Left colon (tissue), 2 donors: Measurements from ENCODE around the gene AP5Z1. TPM values are rescaled to one million over a fixed set of nuclear protein-coding genes. Genes with fewer than 3 reads are reported as not detected.

Experiments used
- ATAC-seq: fragments of 200-7000 bp; cut with Tn5 transposase; one replicate; pipeline ENCODE4 v1.9.1; 2020; ENCODE audit warnings: mild to moderate bottlenecking, moderate library complexity
- DNase-seq, 2 donors: peaks; one replicate each; pipeline ENCODE4 v3.0.0-alpha.2; 2020
- intact Hi-C, 2 donors: fragments of 100-400 bp; cut with DNase I in 1 of 2; cut with micrococcal nuclease in 1 of 2; formaldehyde crosslinking; loops; one replicate each; pipeline versions ENCODE4 v1.11.2 to v1.14.0; 2022; cut with DNase I, micrococcal nuclease
- total RNA-seq, 2 donors: library from RNA; stranded (reverse); fragmentation: NEBNext Ultra II Directional; extraction: Animal tissue kit (Norgen Biotek cat#: 25700); gene quantifications; one replicate each; pipeline ENCODE4 v1.2.1, GENCODE V29; 2021
- donor health status: DM: no; HTN: no; CAD: no.
- donor health status: DM: yes; HTN: yes; CAD: no.

AP5Z1 gene
- total RNA-seq, 2 donors from 2014 or later, result 35.8 to 47.5 TPM

DNA sequence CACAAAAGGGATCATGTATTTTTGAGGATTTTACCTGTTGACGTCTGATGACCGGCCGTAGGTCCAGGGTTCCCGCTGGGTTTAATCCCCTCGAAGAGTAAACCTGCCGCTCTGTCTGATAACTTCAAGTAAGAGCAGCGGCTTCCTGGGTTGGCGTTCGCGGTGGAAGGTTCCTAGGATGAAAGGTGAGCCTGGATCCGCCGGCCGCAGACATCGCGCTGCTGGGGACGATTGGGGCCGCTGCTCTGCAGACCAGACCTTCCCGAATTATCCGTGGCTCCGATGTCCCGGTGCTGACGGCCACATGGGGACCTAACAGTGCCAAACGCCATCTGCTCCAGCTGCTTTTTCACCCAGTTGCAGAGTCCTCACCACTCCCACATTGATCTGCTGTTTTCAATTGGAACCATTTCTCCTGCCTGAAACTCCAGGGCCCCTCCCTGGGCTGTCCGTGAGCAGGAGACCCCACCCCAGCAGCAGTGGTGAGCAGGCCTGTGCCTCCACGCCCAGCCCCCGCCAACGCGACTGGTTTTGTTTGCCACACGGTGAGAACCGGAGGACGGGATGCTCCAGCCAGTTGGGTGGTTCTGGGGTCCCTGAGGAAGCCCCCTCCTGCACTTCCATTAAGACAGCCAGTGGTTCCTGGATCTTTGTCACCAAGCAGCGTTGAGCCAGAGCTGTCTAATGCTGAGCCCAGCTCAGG, 12.2 kb upstream of the AP5Z1 start:
- DNase-seq (no peak), ATAC-seq (no peak)
- intact Hi-C loops, result no loop called here

DNA sequence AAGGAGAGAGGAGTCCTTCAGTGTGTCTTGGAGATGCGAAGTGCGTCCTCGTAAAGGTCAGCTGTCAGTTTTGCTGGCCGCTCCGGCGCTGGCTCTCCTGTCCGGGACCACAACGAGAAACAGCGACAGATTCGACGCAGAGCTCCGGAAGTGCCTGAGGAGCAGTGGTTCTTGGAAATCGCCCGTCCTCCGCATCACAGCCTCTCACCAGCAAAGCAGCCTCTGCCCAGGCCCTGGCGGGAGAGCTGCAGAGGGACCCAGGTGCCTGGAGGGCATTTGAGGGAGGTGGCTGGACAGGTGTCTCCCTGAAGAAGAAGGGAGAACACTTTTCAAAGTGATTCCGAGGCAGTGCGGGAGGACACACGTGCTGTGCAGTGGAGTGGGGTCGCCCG, 11.6 kb upstream of the AP5Z1 start:
- no peak for ATAC-seq
- intact Hi-C loops, result no loop called here
- DNase-seq, result no peak

- ATAC-seq, result no peak
- DNase-seq, result no peak
- intact Hi-C loops, result no loop called here
Measured at GRCh38 chr7:4764402-4765007, 10.9 kb upstream of the AP5Z1 start.

- no peak for ATAC-seq
- intact Hi-C loops, result no loop called here
- DNase-seq, result no peak
Measured at GRCh38 chr7:4765776-4766490, 9.5 kb upstream of the AP5Z1 start.

- ATAC-seq (no peak), DNase-seq (peak in 1 of 2 donors; percentile 59)
- intact Hi-C loops, result no loop called here
Measured at GRCh38 chr7:4766666-4767519, 8.5 kb upstream of the AP5Z1 start.

DNA sequence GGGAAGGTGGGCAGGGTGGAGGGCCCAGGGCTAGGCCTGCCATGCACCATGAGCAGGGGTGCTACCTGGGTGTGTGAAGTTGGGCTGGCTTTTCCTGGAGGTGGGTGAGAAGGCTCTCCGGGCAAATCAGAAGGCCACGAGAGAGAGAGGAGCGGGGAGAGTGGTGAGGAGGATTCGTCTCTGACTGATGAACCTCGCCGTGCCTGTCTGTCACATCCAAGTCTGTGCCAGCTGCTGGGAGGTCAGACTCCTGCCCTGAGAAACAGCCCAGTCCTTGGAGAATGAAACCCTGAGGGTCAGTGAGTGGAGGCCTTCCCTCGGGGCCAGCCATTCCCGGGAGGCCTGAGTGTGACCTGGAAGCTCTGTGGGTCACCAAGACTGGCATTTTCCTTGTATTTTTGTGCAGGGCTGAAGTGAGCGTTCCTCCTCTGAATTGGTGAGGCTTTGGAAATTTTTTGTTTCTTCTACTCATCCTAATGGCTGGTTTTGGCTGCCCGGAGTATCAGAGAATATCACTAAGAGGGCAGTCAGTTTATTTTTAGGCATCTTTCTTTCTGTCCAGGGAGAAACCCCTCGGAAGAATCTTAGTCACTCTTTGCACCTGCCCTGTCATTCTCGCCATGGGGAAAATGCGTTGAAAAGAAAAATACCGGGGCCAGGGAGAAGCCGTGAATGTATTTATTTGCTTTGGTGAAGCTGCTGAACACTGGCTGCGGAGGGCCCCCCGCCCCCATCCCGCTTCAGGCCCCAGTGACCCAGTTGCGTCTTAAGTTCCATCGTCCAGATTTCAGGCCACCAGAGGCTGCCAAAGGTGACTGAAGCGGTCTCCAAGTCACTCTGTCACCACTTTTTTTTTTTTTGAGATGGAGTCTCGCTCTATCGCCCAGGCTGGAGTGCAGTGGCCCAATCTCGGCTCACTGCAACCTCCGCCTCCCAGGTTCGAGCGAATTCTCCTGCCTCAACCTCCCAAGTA, 6.5 kb upstream of the AP5Z1 start:
- no peak for DNase-seq
- intact Hi-C loops, result no loop called here
- ATAC-seq, result no peak

DNA sequence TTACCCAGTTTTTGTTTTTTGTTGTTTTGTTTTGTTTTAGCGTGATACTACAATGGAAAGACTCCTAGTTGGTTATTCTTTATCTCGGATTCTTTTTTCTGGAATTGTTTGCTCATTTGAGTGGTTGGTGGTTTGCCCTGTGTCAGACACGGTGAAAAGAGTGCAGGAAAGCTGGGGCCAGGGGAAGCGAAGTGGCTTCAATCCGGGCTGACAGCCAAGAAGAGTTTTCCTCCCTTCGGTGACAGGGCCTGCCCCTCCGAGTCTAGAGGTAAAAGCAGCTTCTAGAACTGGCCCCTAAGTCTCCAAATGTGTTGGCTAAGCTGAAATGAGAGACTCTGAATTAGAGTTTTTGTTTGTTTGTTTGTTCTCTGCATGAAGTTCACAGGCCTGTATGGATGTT, 5.7 kb upstream of the AP5Z1 start:
- no peak for ATAC-seq
- intact Hi-C loops, result no loop called here

DNA sequence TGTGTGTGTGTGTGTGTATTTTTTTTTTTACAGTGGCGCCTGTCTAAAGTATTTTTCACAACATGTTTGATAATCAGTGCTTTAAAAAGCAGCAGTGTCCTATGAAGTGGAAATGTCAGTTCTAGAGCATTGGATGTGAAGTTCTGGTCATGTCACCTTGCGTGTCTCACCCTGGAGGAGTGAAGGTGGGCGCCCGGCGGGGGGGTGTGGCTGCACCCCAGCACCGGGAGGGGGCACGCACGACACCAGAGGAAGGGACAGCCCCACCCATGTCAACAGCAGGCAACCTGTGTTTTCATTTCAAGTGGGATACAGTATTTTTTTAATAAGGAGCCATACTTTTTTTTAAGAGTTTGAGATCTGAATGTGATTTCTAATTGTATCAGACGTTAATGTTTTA, 4.5 kb upstream of the AP5Z1 start:
- intact Hi-C loops, result no loop called here
- ATAC-seq (no peak), DNase-seq (no peak)

More for the DNA sequence above, 5.7 kb upstream of the AP5Z1 start:
- no peak for DNase-seq

DNA sequence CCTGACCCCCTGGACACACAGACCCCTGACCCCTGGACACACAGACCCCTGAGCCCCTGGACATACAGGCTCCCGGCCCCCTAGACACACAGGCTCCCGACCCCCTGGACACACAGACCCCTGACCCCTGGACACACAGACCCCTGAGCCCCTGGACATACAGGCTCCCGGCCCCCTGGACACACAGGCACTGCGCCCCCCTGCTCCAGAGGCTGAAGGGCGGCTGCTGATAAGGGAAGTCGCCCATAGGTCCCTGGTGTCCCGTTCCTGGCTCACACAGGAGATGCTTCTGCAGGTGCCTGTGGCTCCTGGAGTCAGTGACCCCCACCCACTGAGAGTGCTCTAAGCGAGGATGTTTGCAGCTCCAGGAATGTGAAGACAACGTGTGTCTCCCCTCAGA, 3.7 kb upstream of the AP5Z1 start:
- DNase-seq (no peak), ATAC-seq (no peak)
- intact Hi-C loops, result no loop called here

DNA sequence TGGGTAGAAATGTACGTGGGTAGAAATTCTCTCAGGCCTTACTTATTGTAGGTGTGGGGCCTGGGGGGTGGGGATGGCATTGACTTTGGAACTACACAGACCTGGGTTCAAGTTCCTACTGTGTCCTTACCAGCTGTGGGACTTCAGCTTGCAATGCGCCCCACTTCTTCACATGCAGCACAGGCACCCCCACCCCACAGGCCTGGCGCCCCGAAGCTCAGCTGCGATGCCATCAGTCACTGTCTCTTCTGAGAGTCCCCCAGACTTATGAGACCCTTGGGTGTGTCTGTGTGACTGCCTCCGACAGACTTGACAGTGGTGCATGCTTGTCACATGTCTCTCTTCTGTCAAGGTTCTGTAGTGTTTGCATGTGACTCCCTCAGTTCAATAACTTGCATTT, 3.1 kb upstream of the AP5Z1 start:
- intact Hi-C loops, result no loop called here
- DNase-seq (no peak), ATAC-seq (no peak)

- intact Hi-C loops, result no loop called here
- DNase-seq (no peak), ATAC-seq (no peak)
Measured at GRCh38 chr7:4774007-4774406, 1.4 kb upstream of the AP5Z1 start.

DNA sequence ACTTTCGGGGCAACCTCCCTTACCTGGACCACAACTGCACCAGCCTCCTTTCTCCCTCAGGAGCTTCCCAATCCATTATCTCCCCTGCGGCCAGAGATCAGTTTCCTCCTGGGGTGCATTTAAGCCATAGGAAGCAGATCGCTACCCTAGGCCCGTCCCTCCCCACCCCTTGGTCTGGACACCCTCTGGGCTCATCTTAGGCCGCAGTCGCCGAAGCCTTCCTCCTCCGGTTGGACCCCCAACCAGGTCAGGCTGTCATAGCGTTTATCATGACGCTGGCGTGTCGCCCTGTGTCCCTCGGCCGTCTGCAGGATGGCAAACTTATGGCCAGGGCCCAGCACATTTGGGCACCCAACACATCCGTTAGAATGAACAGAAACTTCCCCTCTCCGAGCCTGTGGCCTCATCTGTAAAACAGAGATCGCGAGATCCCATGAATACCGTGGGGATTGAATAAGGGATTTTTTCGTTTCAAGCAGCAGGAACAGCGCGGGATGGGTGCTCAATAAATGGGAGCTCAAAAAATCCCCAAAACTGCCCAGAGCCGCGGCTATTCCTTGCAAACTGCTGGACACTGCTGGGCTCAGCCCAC, 669 bp upstream of the AP5Z1 start:
- intact Hi-C loops, result no loop called here
- peak; percentile 38 for ATAC-seq
- peak in 1 of 2 donors; percentile 54 for DNase-seq

GRCh38 chr7:4775848-4776623, 613 bp downstream of the AP5Z1 start:
- no peak for DNase-seq
- intact Hi-C loops, result no loop called here
- ATAC-seq, result peak; percentile 46

DNA sequence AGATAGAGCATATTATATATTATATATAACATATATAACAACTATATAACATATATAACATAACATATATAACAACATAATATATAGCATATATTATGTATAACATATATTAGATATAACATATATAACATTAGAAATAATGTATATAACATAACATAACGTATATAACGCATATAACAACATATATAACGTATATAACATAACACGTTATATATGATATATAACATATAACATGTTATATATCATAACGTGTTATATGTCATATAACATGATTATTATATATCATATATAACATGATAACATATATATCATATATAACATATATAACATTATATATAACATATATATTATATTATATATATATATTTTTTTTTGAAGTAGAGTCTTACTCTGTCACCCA, 3.7 kb downstream of the AP5Z1 start:
- DNase-seq (no peak), ATAC-seq (no peak)
- intact Hi-C loops, result no loop called here

DNA sequence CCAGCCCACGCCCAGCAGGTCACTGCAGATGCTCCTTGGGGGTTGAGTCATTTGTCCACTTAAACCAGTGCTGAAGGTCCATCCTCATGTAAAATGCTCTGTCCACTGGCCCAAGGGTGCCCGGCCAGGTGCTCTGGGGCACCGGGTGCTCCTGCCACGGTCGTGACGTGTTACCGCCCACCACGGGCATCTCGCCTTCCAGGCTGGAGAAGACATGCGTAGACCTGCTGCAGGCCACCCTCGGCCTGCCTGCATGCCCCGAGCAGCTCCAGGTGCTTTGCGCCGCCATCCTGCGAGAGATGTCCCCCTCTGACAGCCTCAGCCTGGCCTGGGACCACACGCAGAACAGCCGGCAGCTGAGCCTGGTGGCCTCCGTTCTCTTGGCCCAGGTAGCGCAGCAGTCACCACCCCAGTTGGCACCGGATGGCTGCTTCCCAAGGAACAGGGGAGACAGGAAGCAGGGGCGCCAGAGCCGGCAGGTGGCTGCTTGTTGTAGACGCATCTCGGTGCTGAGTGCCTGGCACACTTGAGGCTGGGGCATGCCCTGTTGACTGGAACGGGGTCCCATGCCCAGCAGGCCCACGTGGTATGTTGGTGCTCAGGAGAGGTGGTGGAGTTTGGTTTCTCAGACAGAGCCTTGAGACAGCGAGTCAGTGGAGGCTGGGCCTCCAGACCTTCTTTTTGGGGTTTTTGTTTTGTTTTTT, 6.1 kb downstream of the AP5Z1 start:
- no peak for ATAC-seq
- intact Hi-C loops, result no loop called here
- DNase-seq, result no peak
